Measurements from ENCODE around the gene WDTC1.

The WDTC1 gene

GRCh38 chr1:27356277-27356618 lies 121.8 kb downstream of the WDTC1 start:
- DNase-seq (ENCODE audit: low spot score) = no peak

GRCh38 chr1:27356619-27357280 lies 122.3 kb downstream of the WDTC1 start:
- no peak for DNase-seq (ENCODE audit: low spot score)

GRCh38 chr1:27357281-27358037 lies 123.0 kb downstream of the WDTC1 start:
- peak; percentile 92 for DNase-seq (ENCODE audit: low spot score)

Measured in ecto neural progenitor cell (in vitro differentiated cells).